HG03103 (cell line): ENCODE results near the gene SLC8A1.

ENCODE experiments used
- ATAC-seq: cut with Tn5 transposase; IDR thresholded peaks from one replicate; pipeline ENCODE4 v1.9.1; 2021; ENCODE audit warnings: low read depth; ENCODE audit not compliant: unreplicated experiment

SLC8A1 gene

DNA sequence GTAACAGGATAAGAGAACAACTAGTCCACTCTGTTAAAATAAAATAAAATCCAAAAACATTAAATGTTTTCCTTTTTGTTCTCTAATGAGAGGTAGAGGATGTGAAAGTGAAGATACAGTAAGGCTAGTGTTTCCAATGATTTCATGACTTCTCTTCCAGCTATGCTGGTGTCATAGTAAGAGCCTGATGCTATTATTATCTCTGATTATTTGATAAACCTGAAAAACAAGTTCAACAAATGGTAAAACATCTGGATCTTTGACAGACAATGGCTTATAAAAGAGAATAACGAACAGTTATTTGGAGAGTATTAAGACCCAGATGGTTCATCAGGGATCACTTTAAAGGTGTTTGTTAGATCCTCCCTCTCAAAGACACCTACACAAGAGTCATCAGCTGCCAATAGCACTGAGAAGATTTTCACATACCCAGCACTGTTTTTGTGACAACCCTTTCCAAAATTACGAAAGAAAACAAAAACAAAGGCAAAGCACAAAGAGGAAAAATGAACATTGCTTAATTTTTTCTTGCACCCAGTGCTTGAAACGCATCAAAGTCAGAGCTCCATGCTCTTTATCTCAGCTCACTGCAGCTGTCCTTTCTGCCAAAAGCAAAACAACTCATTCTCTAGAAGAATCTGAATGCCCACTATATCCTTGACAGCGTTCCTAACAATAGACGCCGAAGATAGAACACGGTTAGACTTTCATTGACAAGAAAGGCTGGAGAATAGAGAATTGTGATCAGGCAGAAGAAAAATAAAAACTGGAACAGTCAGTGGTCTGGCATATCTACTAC is 168.6 kb downstream of the SLC8A1 start:
- peak; percentile 25 for ATAC-seq

DNA sequence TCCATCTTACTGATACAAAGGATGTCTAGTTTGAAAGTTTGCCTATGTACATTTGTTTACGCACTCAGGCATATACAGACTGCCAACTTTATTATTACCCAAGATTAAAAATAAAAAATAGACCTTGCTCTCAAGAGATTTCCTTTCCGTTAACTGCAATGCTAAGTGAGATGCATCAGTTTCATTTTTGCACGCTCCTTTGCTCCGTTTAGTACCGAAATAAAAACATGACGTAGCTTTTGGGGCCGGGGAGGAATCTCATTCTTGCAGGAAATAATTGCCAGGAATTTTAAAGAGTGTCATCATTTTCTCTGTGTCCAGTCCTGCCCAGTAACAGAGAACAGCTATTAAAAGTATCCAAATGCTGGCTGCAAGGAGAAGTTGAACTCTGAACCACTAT is 169.5 kb downstream of the SLC8A1 start:
- no peak for ATAC-seq

DNA sequence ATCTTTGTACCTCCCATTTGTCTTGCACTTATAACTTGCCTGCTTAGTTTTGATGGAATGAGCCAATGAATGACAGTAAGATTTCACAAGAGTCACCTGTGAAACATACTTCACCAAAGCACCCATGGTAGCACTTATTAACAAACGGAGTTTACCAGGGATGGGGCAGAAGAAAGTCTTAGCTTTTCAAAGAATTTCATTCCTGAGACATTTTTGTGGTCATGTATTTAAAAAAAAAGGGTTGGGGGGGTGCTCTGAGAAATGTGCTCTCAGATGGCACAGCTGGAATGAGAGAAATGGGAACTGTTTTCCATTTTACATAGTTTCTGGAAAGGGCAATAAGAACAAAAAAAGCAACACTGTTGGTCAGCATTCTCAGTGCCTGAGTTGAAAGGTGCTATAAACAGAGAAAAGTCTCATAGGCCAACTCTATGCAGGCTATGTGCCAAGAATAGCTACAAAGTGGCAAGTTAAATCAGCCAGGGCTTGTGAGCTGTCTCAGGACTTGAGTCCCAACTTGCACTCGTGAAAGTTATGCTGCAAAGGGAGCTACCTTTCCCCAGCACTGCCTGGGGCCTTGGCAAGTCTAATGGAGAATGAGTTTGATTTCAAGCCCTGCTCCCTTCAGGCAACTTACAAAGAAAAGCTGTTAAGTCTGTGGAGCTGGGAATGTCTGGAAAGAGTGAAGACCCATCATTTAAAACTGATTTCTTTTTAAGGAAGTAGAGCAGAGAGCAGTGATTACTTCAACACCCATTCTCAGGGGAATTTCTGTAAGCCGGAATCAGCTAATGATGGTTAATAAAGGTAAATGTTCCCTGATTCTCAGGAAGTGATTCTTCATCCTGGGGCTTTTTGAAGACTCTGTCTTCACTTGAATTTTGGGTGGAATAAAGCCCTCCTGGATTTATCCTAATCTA is 170.6 kb downstream of the SLC8A1 start:
- ATAC-seq, result peak; percentile 73

DNA sequence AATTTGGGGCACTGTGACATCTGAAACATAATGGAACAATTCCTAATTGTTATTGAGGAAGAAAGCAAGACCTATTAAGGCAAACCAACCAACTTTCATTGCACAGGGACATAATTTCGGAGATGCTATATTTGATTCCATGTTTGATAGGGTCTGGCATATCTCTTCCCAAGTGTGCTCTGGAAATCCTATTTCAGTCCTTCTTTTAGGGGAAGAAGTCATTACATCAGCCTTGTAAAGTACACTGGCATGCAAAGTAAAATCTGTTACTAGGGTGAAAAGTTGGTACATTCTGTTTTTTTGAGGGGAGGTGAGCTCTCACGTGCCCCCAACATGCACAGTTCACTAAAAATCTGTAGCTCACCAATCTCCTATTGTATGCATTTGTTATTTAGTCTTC is 172.4 kb downstream of the SLC8A1 start:
- ATAC-seq, result no peak

DNA sequence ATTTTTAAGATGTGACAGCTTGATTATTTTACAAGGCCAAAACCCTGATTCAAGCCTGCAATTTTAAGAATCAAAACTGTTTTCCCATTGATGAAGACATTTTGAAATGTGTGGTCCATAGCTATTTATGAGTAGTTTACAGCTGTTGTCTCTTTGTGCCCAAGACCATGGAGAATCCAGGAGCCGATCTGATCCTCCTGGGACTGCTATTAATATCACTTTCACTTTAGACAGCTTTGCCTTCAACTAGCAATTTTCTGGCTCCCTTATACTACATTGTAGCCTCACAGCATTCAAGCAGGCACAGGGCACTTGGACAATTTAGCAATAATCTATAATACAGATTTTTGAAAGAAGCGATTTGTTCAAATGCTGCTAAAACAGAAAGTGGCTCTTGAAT is 172.9 kb downstream of the SLC8A1 start:
- ATAC-seq, result no peak

DNA sequence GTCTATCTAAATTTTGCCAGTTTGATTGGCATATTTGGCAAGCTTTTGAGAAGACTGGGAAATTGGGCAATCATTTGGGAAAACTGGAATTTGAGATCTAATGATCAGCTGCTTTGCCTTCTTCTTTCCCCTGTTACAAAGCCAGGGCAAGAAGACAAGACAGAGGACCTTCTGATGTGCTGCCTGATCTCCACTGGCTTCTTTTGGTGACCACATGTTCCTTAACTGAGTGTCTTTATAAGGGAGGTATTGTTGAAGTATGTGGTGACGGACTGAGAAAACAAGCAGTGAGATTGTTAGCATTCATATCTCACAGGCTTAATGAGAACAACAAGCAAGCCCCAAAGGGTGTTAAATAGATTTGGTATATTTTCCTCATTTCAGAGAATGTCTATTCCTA is 175.8 kb downstream of the SLC8A1 start:
- ATAC-seq, result no peak

DNA sequence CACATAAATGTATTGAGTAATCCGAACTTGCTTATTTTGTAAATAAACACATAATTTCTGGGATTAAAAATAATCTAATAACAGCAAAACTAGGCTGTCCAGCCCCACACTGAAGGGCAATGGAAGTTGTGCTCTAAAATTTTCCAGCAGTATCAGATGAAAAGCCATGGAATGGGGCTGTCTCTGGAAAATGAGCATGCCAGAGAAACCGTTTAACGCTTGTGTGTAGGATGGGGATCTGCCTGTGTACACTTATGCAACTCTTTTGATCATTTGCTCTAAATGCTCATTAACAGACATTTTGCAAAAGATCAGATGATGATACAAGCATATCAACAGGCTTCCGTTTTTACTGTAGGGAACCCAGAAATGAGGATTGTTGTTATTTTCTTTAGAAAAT is 177.6 kb downstream of the SLC8A1 start:
- ATAC-seq, result no peak

DNA sequence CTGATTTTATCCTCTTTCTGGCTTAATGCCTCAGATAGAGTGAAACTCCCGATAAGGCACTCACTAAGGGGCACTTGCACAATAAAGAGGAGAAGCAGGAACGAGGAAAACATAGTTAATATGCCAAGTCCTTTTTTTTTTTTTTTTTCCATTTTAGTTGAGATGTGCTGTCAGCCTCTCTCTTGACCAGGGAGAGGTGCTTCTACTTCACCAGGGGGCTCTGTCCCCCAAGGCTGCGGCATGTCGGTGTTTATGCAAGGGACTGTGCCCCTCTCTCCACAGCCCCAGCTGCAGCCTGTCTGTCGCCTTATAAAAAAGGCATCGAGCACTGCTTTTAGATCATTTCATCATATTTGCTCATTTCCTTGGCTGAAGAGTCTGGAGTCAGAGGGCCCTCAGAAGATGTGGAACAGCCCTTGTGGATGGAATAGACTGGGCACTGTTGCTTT is 178.1 kb downstream of the SLC8A1 start:
- ATAC-seq, result no peak

DNA sequence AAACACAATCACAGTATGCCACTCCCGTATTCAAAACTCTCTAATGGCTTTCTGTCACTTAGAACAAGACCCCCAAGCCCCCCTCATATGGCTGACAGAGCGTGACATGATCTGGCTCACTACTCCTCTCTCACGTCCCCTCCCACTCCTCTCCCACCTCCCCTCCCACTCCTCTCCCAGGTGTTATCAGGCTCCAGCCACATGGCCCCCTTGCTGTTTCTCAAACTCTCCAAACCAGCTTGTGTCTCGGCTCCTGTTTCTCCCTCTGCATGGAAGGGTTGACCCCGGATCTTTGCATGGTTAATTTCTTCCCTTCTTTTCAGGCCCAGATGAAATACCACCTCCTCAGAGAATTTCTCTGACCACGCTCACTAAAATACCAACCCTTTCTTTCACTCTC is 180.8 kb downstream of the SLC8A1 start:
- no peak for ATAC-seq

DNA sequence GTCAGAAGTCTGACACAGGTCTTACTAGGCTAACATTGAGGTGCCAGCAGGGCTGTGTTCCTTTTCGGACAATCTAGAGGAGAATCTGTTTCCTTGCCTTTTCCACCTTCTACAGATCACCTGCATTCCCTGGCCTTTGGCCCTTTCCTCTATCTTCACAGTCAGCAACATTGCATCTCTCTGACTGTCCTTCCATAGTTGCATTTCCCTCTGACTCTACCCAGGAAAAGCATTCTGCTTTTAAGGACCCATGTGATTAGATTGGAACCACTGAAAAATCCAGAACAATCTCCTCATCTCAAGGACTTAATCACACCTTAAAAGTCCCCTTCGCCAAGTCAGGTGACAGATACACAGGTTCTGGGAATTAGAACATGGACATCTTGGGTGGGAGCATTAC is 181.5 kb downstream of the SLC8A1 start:
- ATAC-seq, result no peak

DNA sequence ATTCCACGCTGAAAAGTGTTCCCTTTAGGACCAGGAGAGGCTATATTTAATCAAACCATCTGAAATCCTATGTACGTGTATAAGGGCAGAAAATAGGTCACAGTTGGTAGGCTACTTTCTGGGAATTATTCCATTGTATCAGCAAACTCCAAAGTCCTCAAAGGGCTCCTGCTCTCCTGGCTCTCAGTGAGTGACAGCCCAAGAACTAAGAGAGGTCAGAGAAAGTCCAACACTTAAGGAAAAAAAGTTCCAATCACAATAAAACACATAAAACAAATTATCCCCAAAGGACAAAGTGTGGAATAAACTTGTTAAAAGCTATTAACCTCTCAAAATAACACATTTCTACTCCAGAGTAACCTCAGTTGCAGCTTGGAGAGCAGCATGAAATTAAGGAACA is 183.3 kb downstream of the SLC8A1 start:
- no peak for ATAC-seq

DNA sequence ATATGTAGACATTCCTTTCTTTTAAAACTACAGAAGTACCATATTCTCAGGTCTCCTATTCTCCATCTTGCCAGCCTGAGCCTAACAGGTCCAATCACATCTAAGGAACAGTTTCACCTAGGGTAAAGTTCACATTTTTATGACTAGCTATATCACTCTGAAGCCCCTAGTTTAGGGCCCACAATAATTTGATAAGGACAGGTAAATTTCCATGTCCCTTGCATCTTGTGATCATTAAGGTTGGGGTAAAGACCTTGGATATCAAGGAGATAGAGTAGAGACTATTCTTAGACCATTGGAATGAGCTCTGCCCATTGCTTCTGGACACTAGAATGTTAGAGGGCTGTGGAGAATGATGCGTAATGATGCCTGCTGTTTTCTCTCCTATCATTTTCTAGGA is 185.7 kb downstream of the SLC8A1 start:
- ATAC-seq, result no peak

DNA sequence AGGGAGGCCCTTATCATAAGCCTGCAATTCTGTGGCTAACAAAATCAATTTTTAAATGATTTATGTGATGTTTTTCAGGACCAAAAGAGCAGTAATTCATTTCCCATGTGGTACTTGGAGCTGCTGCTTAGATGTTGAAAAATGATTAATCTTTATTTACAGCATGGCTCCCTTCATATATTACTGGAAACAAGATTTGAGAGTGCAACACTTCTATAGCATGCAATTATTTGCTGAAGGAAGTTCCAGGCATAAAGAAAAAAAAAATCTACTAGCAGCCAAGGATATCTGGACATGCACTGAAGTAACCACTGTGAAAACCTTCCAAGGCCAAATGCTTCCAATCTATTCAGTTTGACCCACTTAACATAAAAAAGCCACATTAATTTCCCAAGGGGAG is 186.3 kb downstream of the SLC8A1 start:
- no peak for ATAC-seq

DNA sequence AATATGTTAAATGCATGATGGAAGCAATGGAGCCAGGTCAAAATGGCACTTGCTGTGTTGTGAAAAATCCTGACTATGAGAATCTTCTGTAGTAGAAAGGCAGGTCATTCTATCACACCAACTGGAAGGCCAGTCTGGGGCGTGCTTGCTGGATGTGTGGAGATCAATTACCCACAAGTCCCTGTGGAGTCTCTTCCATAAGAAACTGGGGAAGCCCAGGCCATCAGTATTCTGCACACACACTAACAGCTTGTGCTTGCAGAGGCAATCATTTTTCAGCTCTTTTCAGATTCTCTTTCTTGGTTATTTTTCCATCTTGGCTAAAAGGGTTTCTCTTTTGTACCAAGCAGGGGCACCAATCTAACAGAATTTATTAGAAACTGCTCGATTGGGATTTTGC is 190.8 kb downstream of the SLC8A1 start:
- ATAC-seq, result no peak

DNA sequence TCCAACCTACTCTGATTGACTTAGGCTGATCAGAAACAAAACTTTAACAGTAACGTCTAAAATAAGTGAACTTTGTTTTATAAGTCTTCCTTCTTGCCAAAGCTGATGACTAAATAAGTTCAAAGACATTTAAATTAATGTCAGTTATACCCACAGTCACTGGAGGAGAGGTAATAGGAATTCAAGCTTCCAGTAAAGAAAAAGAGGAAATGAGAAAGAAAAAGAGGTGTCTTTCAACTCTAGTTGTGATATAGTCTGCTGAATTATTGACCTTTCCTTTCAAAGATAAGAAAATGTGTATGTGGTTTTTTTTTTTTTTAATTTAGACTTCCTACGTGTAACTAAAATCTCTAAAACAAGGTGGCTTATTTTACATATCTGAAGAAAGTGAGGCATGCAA is 191.5 kb downstream of the SLC8A1 start:
- peak; percentile 58 for ATAC-seq

DNA sequence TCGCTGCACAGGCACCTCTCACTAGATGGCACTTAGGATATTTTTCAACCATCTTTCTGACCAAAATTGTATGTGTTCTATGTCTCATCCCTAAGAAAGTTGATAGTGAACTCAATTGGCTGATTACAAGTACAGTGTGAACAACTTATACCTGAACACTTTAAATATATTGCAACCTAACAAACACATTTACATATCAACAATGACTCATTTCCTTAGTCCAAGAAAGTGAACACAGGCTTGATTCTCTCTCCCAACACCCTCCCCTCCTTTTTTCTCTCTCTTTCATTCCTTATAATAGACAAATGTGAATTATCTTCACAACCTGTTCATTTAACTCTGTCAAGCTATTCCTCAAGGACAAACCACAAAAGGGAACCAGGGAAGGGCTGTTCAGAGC is 192.0 kb downstream of the SLC8A1 start:
- peak; percentile 21 for ATAC-seq

DNA sequence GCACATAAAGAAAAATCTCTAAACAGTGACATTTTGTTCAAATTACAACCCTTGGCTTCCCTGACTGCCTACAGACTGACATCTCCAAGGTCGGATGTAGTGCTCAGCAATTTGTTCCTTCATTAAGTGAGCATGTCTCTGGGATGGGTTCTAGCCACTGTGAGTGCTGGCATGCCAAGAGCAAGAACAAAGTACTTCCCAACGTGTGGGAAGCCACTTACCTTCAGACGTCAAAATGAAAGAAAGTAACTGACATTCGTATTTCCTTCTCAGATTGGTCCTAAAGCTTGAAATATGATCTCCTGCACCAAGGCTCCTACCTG is 193.8 kb downstream of the SLC8A1 start:
- no peak for ATAC-seq

DNA sequence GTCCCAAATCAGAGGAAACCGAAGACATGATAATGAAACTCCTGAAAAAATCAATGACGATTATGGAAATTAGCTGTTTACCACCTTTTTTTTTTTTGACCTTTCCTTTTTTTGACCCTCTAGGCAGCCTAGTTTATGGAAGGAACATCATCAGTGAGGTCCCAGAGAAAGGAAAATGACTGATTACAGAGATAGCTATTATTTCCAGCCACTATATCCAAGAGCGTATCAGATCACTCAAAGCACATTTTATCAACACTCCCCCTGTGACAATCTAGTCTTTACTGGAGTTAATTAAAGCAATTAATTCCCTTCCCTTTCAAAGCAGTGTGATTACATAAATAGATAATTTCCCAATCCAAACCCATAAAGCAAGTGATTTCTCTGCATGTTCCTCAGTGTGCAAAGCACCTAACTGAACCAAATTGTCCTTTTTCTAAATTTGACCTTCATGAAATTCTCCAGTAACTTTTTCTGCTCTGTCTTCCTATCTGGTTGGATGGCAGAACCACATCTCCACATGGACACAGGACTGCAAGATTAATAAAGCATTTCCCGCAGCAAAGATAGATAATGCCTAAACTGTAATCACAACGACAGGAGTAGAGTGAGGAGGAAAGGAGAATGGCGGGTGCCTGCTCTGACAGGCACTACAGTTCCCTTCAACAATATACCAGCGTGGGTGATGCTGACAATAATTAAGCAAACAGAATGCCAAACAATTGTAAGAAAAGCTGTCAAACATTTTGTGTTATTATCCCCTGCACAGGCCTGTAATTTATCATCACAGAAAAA is 194.4 kb downstream of the SLC8A1 start:
- no peak for ATAC-seq

DNA sequence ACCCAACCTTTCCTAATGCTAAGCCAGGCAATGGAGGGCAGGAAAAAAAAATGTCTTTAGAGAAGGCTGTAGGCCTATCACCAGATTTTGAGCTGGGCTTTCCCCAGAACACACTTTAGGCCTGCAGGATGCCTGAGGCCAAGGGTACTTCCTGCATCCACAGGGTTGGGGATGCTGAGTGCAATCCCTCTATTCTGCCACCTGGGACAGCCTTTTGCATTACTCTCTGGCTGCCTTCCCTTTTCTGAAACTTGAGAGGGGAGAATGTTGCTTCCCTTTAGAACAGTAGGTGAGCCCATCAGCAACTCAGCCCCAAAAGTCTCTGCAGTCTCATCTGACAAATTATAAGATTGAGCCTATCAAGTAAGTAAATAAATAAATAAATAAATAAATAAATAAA is 195.2 kb downstream of the SLC8A1 start:
- ATAC-seq, result no peak

DNA sequence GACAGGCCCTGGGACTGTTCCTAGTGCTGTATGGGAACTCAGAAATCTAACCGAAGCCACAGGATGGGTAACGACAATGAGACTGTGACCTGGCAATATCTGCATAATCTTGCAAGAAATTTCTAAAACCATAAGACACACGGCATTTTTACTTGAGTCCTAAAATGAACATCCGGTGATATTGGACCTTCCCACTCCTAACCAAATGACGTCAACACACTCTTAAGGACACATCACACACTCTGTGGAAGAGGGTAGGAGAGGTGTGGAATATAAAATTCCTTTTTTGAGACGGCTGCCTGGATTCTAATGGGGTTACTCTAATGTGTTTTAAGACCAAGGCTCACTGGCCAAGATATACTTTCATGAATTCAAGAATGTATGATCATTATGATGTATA is 195.9 kb downstream of the SLC8A1 start:
- no peak for ATAC-seq

DNA sequence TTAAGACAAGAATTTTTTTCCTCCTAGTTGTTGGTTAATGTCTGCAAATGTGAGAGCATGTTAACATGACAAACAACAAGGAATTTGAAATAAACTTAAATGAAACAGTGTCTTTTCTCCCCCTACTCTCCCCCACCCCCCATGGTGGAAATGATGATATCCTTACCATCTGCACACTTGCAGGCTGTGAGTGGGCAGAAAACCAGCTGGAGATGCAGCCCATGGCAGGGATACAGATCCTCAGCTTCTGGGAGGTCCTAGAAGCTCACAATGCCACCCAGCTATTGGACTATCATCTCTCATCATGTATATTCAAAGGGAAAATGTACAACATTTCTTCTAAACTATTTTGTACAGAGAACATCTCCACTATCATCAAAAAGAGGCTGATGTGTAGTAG is 196.8 kb downstream of the SLC8A1 start:
- ATAC-seq, result no peak
